Measurements from ENCODE around the gene ACAN.

ACAN gene

DNA sequence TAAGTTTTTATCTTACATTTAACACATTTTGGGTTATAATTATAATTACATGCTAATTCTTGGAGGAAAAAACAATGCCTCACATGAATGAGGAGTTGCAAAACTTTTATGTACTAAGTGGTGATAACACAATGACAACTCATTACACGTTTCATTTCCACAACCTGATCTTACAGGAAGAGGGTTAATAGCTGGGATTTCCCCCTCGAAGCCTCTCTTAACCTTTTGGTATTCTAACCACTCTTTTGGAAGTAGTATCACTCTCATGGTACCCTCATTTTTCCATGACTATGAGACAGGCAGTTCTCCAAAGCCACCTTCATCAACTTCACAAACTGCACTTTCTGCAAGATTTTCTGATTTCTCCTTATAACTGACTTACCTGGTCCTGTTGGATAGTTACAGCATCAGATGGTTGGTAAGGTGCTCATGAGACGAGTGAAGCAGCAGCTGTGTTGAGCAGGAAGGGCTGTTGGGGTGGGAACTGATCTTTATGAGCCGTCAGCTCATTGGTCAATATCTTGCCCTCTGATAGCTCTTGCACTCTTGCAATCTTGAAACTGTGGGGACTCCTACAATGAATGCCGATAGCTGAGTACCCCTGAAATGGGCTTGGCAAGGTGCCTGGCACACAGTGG, 41.6 kb downstream of the ACAN start:
- DNase-seq, result no peak

DNA sequence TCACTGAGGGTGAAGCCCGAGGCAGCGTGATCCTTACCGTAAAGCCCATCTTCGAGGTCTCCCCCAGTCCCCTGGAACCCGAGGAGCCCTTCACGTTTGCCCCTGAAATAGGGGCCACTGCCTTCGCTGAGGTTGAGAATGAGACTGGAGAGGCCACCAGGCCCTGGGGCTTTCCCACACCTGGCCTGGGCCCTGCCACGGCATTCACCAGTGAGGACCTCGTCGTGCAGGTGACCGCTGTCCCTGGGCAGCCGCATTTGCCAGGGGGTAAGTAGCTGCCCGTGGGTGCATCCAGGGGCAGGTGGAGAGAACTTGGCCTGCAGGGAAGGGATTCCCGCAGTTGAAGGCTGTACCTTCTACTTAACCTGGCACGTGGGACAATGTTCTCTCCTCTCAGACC, 42.4 kb downstream of the ACAN start:
- DNase-seq, result no peak

DNA sequence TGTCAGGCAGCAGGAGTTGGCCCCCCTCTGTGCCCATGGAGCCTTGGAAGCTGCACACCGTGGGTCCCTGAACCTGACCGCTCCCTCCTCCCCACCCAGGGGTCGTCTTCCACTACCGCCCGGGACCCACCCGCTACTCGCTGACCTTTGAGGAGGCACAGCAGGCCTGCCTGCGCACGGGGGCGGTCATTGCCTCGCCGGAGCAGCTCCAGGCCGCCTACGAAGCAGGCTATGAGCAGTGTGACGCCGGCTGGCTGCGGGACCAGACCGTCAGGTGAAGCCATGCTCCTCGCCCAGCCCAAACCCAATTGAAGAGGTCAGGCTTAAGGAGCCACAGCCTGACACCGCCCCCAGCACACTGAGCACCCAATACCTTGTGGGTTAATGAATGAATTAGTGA, 43.9 kb downstream of the ACAN start:
- no peak for DNase-seq

DNA sequence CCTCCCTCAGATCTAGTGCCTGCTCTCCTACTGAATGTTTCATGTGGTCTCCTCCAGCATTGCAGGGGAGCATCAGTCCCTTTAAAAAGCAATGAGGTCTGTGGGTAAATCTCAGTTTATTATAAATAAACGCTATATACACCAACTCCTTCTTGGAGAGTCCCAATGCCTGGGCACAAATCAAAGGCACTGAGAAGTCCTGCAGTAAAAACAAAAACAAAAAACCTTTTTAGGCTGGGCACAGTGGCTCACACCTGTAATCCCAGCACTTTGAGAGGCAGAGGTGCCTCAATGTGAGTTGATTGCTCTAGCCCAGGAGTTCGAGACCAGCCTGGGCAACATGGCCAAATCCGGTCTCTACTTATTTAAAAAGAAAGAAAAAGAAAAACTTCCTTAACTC, 45.0 kb downstream of the ACAN start:
- DNase-seq, result no peak

DNA sequence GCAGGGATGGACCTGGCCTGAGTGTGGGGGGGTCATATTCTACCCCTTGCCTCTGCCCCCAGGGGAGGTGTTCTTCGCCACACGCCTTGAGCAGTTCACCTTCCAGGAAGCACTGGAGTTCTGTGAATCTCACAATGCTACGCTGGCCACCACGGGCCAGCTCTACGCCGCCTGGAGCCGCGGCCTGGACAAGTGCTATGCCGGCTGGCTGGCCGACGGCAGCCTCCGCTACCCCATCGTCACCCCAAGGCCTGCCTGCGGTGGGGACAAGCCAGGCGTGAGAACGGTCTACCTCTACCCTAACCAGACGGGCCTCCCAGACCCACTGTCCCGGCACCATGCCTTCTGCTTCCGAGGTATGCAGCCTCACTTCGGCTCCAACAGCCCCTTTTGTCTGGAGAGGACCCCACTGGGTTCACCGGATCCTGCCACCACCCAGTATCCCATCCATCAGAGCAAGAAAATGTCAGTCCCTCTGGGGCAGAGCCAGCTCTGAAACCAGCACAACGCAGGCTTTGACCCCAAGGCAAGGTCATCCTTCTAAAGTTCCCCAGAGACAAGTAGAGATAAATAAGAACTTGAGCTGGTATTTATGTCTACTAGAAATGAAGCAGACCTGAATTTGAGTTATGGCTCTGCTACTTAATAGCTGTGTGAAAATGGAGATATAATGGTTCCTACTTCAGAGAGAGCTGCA, 46.3 kb downstream of the ACAN start:
- no peak for DNase-seq

DNA sequence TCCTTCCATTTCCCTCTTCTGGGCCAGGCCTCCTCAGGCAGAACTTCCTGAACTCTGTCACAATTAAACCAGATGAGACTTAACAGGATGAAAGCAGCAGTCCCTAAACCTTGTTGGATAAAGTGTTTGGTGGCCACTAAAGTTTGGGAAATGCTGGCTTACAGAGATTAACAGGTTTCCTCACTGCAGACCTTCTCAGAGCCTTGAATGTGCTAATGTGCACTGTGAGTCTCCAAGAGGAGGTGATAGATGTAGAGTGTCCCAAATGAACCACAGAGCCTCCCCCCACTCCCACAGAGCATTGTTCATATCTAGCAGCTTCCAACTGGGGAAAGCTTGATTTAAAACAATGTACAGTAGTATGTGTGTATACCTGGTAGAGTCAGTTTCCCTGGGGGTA, 49.2 kb downstream of the ACAN start:
- no peak for DNase-seq

DNA sequence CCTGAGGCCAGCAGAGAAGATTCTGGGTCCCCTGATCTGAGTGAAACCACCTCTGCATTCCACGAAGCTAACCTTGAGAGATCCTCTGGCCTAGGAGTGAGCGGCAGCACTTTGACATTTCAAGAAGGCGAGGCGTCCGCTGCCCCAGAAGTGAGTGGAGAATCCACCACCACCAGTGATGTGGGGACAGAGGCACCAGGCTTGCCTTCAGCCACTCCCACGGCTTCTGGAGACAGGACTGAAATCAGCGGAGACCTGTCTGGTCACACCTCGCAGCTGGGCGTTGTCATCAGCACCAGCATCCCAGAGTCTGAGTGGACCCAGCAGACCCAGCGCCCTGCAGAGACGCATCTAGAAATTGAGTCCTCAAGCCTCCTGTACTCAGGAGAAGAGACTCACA, 55.7 kb downstream of the ACAN start:
- no peak for DNase-seq

DNA sequence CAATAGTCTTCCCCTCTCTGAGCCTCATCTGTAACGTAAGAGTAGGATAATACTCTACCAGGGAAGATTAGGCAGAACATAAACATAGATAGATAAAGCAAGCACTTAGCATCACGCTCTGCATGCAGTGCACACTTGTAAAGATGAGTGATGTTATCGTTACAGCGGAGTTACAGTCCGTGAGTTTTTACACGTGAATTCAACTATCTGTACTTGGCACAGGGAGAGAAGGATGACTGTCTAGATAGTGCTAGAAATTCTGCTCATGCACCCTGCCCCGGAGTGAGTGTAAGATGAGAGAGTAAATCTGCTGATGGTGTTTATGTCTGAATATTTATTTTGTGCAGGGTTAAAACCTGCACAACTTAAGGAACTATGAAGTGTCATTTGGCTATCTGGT, 56.3 kb downstream of the ACAN start:
- no peak for DNase-seq

DNA sequence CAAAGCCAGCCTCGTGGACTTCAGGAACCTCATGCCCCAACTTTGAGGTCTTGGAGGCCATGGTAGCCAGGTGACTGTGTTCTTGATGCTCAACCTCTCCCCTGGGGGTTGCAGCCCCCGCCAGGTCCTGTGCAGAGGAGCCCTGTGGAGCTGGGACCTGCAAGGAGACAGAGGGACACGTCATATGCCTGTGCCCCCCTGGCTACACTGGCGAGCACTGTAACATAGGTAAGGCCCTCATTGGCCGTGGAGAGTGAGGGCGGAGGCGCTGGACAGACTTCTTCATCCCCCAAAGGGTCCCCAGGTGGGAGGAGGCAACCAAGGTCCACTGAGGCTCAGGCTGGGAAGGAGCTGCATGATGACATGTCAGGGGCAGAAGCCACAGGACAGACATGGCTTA, 57.0 kb downstream of the ACAN start:
- DNase-seq, result no peak

DNA sequence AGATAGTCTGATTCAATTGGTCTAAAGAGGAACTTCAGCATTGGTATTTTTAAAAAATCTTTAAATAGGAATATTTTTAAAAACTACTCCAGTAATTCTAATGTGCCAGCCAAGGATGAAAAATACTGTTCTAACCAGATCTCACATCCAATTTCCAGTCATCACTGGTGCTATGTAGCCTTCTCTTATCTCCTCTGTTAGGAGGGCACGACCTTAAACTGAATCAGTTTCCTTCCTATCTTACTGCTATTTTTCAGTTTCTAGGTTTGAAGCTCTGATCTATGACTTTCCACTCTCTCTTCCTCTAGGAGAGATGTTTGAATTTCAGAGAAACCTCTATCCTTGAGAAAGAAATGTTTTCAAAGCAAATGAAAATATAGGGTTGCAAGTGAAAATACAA, 60.2 kb downstream of the ACAN start:
- no peak for DNase-seq

DNA sequence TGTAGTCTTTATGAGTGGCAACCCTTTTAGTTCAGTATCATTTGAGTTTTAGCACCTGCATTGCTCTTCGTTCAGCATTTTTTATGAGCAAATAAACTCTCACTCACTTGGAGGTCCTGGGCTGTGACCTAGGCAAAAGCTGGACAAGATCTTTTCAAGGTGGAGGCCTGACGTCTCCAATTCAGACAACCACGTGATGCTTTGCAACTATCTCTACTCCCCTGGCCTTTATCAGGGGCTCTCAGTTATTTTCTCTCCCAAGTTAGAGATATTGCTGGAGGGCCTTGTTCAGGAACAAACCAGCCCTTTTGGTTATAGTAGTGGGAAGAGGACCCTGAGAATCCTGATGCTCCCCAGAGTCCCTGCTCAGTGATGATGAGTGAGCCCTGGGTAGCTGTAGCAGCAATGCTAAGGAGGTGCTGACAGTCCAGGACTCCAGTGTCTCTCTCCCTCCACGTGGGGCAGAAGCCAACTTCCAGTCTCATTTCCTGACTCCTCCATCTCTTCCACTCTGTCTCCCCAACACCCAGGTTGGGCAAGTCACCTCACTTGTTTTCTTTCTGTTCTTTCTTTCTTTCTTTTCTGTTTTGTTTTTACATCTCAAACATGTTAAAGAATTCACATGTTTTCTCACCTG, 61.7 kb downstream of the ACAN start:
- no peak for DNase-seq

DNA sequence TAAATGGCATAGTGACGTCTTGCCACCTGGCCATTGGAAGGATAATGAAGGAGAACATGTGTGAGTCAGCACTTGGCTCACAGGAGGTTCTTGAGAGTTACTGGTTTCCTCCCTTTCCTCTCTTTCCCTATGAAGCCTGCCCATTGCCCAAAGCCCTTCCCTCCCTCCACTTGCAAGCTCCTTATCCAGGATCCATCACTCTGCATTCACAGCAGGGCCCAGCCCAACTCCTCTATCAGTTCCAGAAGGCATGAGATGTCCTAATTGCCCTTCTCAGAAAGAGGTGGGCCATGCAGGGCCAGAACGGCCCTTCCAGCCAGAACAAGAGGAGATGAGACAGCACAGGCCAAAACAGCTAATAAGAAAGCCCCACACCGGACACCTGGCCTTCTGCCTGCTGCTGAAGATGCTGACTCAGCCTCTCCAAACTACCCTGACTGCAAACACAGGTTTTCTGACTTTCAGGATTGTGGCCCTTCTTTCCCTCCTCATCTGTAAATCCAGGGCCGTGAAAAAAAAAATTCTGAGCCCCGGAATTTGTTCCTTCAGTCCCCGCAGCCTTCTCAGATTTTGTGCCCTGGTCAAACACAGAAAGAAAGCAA, 62.4 kb downstream of the ACAN start:
- no peak for DNase-seq

DNA sequence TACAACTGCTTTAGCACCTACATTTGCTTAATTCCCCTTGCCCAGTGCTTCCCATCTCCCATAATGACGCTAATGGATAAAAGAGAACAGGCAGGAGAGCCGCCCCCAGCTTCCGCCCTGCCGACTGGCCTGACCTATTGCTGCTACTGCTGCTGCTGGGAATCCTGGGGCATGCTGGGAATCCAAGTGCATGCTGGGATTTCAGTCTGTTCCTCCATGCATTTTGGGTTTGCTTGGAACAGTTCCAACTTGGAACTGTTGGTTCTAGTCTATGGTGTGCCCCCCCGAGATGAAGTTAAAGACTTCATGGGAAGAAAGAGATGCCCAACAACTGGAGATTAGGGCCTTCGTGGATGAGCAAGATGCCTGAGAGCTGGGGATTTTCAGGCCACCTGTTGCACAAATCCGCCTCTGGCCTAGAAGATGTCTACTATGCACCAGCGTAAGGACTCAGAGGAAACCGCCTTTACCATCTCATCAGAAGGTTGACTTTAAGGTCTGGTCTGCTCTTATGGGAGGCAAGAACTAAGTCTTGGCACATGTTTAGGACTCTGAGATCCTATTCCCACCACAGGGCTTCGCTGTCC, 63.2 kb downstream of the ACAN start:
- no peak for DNase-seq

DNA sequence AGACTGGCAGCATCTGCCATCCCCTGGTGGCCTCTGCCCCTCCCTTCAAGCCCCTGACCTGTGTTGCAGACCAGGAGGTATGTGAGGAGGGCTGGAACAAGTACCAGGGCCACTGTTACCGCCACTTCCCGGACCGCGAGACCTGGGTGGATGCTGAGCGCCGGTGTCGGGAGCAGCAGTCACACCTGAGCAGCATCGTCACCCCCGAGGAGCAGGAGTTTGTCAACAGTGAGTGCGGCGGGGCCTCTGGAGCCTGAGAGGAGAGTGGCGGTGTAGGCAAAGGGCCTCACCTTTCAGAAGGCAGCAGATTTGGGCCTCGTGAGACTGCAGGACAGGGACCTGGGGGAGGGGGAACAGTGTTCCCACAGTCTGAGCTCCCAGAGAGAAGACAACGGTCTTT, 68.1 kb downstream of the ACAN start:
- DNase-seq, result no peak

DNA sequence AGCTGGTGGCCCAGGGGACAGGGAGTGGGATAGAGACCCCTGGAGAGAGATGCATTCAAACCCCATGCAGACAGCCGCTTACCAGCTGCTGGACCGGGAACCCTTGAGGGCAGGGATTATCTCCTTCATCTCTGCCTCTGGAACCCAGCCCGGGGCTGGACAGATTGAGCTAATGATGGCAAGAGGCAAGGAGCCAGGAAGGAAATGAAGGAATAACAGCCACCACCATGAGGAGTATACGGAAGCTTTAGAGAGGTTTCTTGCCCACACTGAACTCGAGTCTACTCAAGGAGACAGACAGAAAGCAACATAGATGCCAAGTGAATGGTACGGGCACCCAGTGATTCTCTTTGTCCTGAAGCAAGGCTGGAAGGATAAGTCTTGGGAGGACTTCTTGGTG, 68.9 kb downstream of the ACAN start:
- no peak for DNase-seq

DNA sequence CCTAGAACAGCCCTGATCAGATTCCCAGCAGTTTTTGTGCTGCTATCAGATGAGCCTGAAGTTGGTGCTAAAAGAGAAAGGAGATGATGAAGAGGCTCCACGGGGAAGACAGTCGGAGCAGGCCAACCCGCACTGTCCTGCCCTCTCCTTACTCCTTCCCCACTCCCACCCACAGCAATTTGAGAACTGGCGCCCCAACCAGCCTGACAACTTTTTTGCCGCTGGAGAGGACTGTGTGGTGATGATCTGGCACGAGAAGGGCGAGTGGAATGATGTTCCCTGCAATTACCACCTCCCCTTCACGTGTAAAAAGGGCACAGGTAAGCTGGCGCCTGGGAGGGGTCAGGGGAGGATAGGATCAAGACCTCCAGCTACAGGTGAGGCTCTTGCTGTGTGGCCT, 69.5 kb downstream of the ACAN start:
- no peak for DNase-seq

DNA sequence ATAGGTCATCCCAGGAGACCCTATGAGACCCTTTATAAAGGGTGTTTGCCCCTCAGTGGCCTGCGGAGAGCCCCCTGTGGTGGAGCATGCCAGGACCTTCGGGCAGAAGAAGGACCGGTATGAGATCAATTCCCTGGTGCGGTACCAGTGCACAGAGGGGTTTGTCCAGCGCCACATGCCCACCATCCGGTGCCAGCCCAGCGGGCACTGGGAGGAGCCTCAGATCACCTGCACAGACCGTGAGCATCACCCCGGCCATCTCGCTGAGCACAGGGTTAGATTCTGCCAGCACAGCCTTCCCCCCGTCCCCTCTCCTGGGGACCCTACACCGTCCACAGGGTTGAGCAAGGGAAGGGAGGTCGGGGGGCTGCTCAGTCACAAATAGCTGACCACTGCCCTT, 70.5 kb downstream of the ACAN start:
- no peak for DNase-seq

DNA sequence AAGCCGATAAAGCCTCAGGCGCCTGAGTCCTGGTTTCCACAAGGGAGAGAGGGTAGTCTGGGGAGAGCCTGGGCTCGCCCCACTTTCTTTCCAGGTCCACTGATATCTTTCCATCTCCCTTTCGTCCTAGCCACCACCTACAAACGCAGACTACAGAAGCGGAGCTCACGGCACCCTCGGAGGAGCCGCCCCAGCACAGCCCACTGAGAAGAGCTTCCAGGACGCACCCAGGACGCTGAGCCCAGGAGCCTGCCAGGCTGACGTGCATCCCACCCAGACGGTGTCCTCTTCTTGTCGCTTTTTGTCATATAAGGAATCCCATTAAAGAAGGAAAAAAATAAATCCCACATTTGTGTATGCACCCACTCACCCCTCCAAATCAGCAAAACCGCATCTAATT, 71.0 kb downstream of the ACAN start:
- no peak for DNase-seq

DNA sequence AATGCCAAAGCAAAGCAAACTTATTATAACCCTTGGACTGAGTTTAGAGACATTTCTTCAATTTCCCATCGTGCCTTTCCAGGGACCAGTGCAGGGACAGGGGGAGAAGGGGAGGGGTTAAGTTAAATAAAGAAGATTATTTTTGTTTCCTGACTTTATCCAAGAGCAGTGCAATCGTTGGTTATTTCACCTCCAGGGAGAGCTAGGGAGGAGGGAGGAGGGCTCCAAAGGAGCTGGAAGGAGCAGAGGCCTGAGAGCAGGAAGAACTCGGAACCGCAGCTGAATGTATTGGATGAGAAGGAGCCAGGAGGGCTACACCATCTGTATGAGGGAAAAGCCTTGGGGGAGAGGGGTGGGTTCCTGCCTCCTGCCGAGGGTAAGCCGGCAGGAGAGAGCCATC, 71.4 kb downstream of the ACAN start:
- DNase-seq, result no peak

DNA sequence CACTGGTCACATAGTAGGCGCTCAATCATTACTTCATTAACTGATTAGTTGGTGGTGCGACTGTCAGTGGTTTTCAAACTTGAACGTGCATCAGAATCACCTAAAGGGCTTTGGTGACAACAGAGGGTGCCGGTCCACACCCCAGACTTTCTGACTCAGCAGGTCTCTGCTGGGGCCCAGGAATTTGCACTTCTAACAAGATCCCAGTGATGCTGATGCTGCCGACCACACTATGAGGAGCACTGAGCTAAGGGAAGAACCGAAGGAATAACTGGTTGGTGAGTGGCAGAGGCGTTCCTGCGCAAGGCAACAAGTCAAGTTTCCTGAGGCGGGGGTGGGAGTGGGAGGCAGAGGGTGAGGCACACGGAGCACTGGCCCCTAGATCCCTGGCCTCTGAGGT, 73.3 kb downstream of the ACAN start:
- DNase-seq, result no peak

DNA sequence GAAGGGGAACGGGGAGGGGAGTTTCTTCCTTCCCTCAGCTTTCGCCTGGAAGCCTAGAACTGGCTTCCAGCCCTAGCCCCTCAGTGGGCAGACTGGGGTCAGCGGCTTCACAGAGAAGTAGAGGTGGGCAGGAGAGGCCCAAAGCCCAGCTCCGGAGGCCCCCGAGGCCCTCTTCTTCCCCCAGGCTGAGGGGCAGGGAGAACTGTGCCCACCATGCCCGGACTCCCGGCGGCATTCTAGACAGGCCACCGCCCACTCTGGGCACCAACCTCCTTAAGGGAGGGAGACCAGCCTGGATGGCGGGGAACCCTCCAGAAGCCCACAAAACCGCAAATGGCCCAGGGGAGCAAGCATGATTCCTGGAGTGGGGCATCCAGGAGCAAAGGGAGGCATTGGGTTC, 74.2 kb downstream of the ACAN start:
- DNase-seq, result no peak

DNA sequence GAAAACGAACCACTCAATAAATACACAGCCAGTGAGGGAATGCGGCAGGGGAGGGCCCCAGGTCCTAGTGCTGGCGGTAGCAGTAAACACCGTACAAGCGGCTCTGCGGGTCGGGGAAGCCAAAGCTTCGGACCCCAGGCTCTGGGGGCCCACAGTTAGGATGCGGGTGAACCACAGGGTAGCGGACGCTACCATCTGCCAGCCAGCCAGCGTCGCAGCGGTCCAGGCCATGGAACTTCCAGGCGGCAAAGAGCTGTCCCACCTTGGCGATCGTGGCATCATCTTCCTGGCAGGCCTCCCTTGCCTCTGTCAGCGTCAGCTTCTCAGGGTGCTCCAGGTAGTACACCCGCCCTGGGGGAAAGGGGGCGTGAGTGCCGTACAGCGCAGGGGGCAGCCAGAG, 74.7 kb downstream of the ACAN start:
- no peak for DNase-seq

DNA sequence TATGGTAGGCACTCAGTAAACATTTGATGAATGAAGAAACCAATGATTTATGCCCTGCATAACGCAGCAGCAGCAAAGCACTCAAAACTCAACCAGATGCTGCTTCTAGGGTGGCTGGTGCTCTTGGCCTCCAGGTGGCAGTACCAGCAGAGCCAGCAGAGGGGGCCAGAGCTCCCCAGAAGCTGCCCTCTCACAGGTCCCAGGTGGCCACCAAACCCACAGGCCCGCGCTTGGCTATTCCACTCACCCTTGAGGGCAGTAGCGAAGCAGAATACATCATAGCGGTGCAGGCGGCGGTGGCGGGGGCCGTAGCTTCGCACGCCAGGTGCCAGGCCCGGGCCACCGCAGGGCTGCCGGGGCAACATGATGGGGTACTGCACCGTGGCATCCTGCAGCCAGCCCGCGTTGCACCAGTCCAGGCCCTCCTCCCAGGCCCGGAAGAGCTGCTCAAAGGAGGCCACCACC, 75.5 kb downstream of the ACAN start:
- no peak for DNase-seq
